Mucosa of rectum (tissue), 2 donors: ENCODE data around the gene PELI1.

ENCODE experiments used
- H3K27ac ChIP-seq, 2 donors: one replicate each; pipeline ENCODE4 v1.7.0; 2013; ENCODE audit warnings: inconsistent platforms in 2 of 2, low read depth in 2 of 2, low read length in 2 of 2
- H3K27me3 ChIP-seq, 2 donors: one replicate each; pipeline ENCODE4 v1.7.0; 2013; ENCODE audit warnings: low read length in 2 of 2; ENCODE audit not compliant: control insufficient read depth in 2 of 2, insufficient read depth in 2 of 2
- H3K36me3 ChIP-seq, 2 donors: one replicate each; pipeline ENCODE4 v1.7.0; 2013; ENCODE audit warnings: low read length in 2 of 2; ENCODE audit not compliant: control insufficient read depth in 2 of 2, insufficient read depth in 2 of 2
- H3K4me1 ChIP-seq, 2 donors: one replicate each; pipeline ENCODE4 v1.7.0; 2013; ENCODE audit warnings: low read length in 2 of 2, mild to moderate bottlenecking in 1 of 2; ENCODE audit not compliant: control insufficient read depth in 2 of 2, insufficient read depth in 2 of 2
- H3K4me3 ChIP-seq, 2 donors: one replicate each; pipeline ENCODE4 v1.7.0; 2013; ENCODE audit warnings: low read length in 2 of 2
- H3K9ac ChIP-seq, 2 donors: one replicate each; pipeline ENCODE4 v1.7.0; 2013; ENCODE audit warnings: low read length in 2 of 2, low read depth in 1 of 2, mild to moderate bottlenecking in 1 of 2
- H3K9me3 ChIP-seq, 2 donors: one replicate each; pipeline ENCODE4 v1.7.0; 2013; ENCODE audit warnings: low read length in 2 of 2; ENCODE audit not compliant: control insufficient read depth in 2 of 2
- donor health status: healthy.
- donor health status: Normal muscosa, but diverticular disease.

The PELI1 gene

GRCh38 chr2:64124571-64124970 is 19.6 kb downstream of the PELI1 start:
- Histone ChIP-seq H3K4me3 (peak overlapping the region in 1 of 2 donors; percentile 28), H3K4me1 (peaks cover 13 to 56% of the 10 kb centered on the region in 2 donors), H3K9ac (no peak overlapping the region), H3K9me3 (no peaks in the 10 kb centered on the region), H3K36me3 (no peaks in the 10 kb centered on the region), H3K27me3 (no peaks in the 10 kb centered on the region), H3K27ac (peak overlapping the region; percentile 30 to 38)

- H3K27ac ChIP-seq = peak overlapping the region; percentile 38 to 83
- H3K36me3 ChIP-seq = no peaks in the 10 kb centered on the region
- peaks cover 17 to 58% of the 10 kb centered on the region in 2 donors for H3K4me1 ChIP-seq
- no peaks in the 10 kb centered on the region for H3K9me3 ChIP-seq
- no peaks in the 10 kb centered on the region for H3K27me3 ChIP-seq
- H3K4me3 ChIP-seq = peak overlapping the region; percentile 28 to 39
- H3K9ac ChIP-seq = no peak overlapping the region
These were observed 20.1 kb downstream of the PELI1 start for GRCh38 chr2:64124168-64124567.

- Histone ChIP-seq H3K4me1 (peaks cover 20 to 57% of the 10 kb centered on the region in 2 donors), H3K36me3 (no peaks in the 10 kb centered on the region), H3K9ac (no peak overlapping the region), H3K27me3 (no peaks in the 10 kb centered on the region), H3K27ac (peak overlapping the region; percentile 32 to 83), H3K4me3 (peak overlapping the region in 1 of 2 donors; percentile 39), H3K9me3 (no peaks in the 10 kb centered on the region)
These were observed 20.5 kb downstream of the PELI1 start for GRCh38 chr2:64123740-64124139.

GRCh38 chr2:64122358-64122757 is 21.9 kb downstream of the PELI1 start:
- Histone ChIP-seq H3K9me3 (no peaks in the 10 kb centered on the region), H3K4me3 (peak overlapping the region in 1 of 2 donors; percentile 42), H3K4me1 (peaks cover 21 to 54% of the 10 kb centered on the region in 2 donors), H3K36me3 (no peaks in the 10 kb centered on the region), H3K27ac (peak overlapping the region; percentile 80 to 83), H3K27me3 (no peaks in the 10 kb centered on the region), H3K9ac (peak overlapping the region in 1 of 2 donors; percentile 51)

- H3K4me3 ChIP-seq = peak overlapping the region; percentile 16 to 50
- no peaks in the 10 kb centered on the region for H3K9me3 ChIP-seq
- H3K27me3 ChIP-seq = no peaks in the 10 kb centered on the region
- H3K9ac ChIP-seq = peak overlapping the region; percentile 54 to 66
- H3K27ac ChIP-seq = peak overlapping the region; percentile 80 to 83
- H3K36me3 ChIP-seq = no peaks in the 10 kb centered on the region
- peaks cover 30 to 59% of the 10 kb centered on the region in 2 donors for H3K4me1 ChIP-seq
These were observed 23.3 kb downstream of the PELI1 start for GRCh38 chr2:64120928-64121327.

GRCh38 chr2:64120008-64120407 is 24.2 kb downstream of the PELI1 start:
- H3K36me3 ChIP-seq = no peaks in the 10 kb centered on the region
- H3K9me3 ChIP-seq = no peaks in the 10 kb centered on the region
- H3K9ac ChIP-seq = peak overlapping the region in 1 of 2 donors; percentile 66
- peak overlapping the region; percentile 23 to 39 for H3K4me3 ChIP-seq
- H3K27me3 ChIP-seq = no peaks in the 10 kb centered on the region
- H3K27ac ChIP-seq = peak overlapping the region in 1 of 2 donors; percentile 62
- H3K4me1 ChIP-seq = peaks cover 31 to 65% of the 10 kb centered on the region in 2 donors

GRCh38 chr2:64119369-64119768 is 24.9 kb downstream of the PELI1 start:
- H3K4me3 ChIP-seq = peak overlapping the region in 1 of 2 donors; percentile 23
- peak overlapping the region; percentile 62 to 65 for H3K27ac ChIP-seq
- H3K9me3 ChIP-seq = no peaks in the 10 kb centered on the region
- no peaks in the 10 kb centered on the region for H3K27me3 ChIP-seq
- H3K4me1 ChIP-seq = peaks cover 37 to 67% of the 10 kb centered on the region in 2 donors
- peak overlapping the region in 1 of 2 donors; percentile 28 for H3K9ac ChIP-seq
- no peaks in the 10 kb centered on the region for H3K36me3 ChIP-seq

GRCh38 chr2:64115808-64116598 is 28.2 kb downstream of the PELI1 start:
- Histone ChIP-seq H3K4me1 (peaks cover 46 to 66% of the 10 kb centered on the region in 2 donors), H3K27me3 (no peaks in the 10 kb centered on the region), H3K9ac (peak overlapping the region in 1 of 2 donors; percentile 28), H3K4me3 (peak overlapping the region; percentile 23 to 35), H3K27ac (peak overlapping the region; percentile 75 to 79), H3K9me3 (no peaks in the 10 kb centered on the region), H3K36me3 (no peaks in the 10 kb centered on the region)

- Histone ChIP-seq H3K36me3 (no peaks in the 10 kb centered on the region), H3K9me3 (no peaks in the 10 kb centered on the region), H3K27me3 (no peaks in the 10 kb centered on the region), H3K27ac (peak overlapping the region; percentile 75 to 79), H3K4me1 (peaks cover 39 to 56% of the 10 kb centered on the region in 2 donors), H3K4me3 (peak overlapping the region in 1 of 2 donors; percentile 38), H3K9ac (no peak overlapping the region)
These were observed 29.3 kb downstream of the PELI1 start for GRCh38 chr2:64114912-64115277.

GRCh38 chr2:64114063-64114911 is 29.9 kb downstream of the PELI1 start:
- Histone ChIP-seq H3K4me1 (peaks cover 32 to 51% of the 10 kb centered on the region in 2 donors), H3K27ac (peak overlapping the region; percentile 75 to 79), H3K27me3 (no peaks in the 10 kb centered on the region), H3K4me3 (peak overlapping the region in 1 of 2 donors; percentile 38), H3K36me3 (no peaks in the 10 kb centered on the region), H3K9ac (peak overlapping the region in 1 of 2 donors; percentile 48), H3K9me3 (no peaks in the 10 kb centered on the region)
